ENCODE data around the gene LIPC. TPM values are rescaled to one million over a fixed set of nuclear protein-coding genes. Genes with fewer than 3 reads are reported as not detected.
A peak's percentile ranks its signal among the peaks of the same experiment; 100 is the strongest.

LIPC gene
- total RNA-seq, 3 donors from 2014 or later (not counting 1 experiment from before 2014, with no cell fraction given) = 5.3 to 7.1 (median 5.3) TPM

DNA sequence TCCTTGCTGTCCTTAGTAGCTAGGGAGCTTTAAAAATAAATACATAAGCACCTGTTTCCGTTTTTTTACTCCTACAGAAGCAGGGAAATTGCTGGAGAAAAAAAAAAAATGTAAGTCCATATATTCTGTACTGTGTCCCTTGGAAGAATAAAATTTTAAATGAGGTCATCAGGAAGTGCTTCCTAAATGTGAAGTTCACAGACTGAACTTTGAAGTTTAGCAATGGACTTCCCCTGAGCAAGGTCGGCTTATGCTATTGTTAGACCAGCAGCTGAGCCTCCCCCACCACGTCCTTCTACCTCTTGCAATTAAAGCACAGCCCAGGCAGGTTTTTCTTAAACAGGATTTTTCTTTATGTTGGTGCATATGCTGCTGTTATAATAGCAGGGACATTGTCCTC, 26.3 kb downstream of the LIPC start:
- Mint-ChIP-seq H3K4me3 (no peak overlapping the region), H3K36me3 (no peaks in the 10 kb centered on the region), H3K4me1 (peaks cover 58 to 72% of the 10 kb centered on the region in 2 donors), H3K27ac (peak overlapping the region; percentile 31 to 51), H3K9me3 (peaks cover 0 to 2% of the 10 kb centered on the region in 2 donors), H3K27me3 (ENCODE audit: low read depth in 2 of 2) (no peaks in the 10 kb centered on the region)
- peaks cover 43% of the 10 kb centered on the region for H3K4me1 ChIP-seq (ENCODE audit: control insufficient read depth, insufficient read depth, low read length)
- ATAC-seq (peak in 2 of 3 donors; percentile 33 to 50), DNase-seq (no peak)
- peaks cover 3% of the 10 kb centered on the region for H3K9me3 ChIP-seq (ENCODE audit: control insufficient read depth, insufficient read depth, low read length)
- H3K4me3 ChIP-seq (ENCODE audit: low read length) = no peak overlapping the region
- intact Hi-C loops (cut with micrococcal nuclease) = no loop called here
- TF ChIP-seq, protein P1, sequence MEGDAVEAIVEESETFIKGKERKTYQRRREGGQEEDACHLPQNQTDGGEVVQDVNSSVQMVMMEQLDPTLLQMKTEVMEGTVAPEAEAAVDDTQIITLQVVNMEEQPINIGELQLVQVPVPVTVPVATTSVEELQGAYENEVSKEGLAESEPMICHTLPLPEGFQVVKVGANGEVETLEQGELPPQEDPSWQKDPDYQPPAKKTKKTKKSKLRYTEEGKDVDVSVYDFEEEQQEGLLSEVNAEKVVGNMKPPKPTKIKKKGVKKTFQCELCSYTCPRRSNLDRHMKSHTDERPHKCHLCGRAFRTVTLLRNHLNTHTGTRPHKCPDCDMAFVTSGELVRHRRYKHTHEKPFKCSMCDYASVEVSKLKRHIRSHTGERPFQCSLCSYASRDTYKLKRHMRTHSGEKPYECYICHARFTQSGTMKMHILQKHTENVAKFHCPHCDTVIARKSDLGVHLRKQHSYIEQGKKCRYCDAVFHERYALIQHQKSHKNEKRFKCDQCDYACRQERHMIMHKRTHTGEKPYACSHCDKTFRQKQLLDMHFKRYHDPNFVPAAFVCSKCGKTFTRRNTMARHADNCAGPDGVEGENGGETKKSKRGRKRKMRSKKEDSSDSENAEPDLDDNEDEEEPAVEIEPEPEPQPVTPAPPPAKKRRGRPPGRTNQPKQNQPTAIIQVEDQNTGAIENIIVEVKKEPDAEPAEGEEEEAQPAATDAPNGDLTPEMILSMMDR (IDR thresholded peaks at IDR 0.05) = no peak
- no peaks in the 10 kb centered on the region for H3K36me3 ChIP-seq (ENCODE audit: control insufficient read depth, insufficient read depth, low read length)
- WGBS (ENCODE audit: insufficient coverage) = 0% methylated on average over 1 of the region's 3 CpGs
- H3K27ac ChIP-seq (ENCODE audit: low read length) = no peak overlapping the region
- no peaks in the 10 kb centered on the region for H3K27me3 ChIP-seq (ENCODE audit: control insufficient read depth, insufficient read depth, low read length)

DNA sequence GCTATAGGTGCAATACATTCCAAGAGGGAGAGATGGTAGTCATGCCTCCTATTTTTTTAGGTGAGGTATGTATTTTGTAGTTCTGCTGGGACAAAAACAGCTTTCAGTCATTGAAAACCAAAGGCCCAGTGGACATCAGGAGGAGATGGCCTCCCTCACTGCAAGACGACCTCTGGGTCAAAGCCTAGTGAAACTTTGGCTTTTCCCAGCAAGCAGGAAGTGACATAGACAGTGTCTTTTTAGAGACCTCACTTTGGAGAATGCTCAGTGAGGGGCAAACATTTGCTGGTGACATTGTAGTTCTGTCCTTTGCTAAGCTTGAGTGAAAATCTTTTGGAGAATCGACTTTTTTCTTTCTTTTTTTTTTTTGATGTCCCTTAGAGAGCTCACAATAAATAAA, 27.3 kb downstream of the LIPC start:
- peaks cover 0 to 2% of the 10 kb centered on the region in 2 donors for H3K9me3 Mint-ChIP-seq
- no peaks in the 10 kb centered on the region for H3K27me3 Mint-ChIP-seq (ENCODE audit: low read depth in 2 of 2)
- Histone ChIP-seq H3K27ac (ENCODE audit: low read length) (no peak overlapping the region), H3K27me3 (ENCODE audit: control insufficient read depth, insufficient read depth, low read length) (no peaks in the 10 kb centered on the region), H3K36me3 (ENCODE audit: control insufficient read depth, insufficient read depth, low read length) (no peaks in the 10 kb centered on the region), H3K4me3 (ENCODE audit: low read length) (no peak overlapping the region), H3K4me1 (ENCODE audit: control insufficient read depth, insufficient read depth, low read length) (peaks cover 43% of the 10 kb centered on the region), H3K9me3 (ENCODE audit: control insufficient read depth, insufficient read depth, low read length) (peaks cover 3% of the 10 kb centered on the region)
- 26% methylated on average over 2 of the region's 2 CpGs for WGBS (ENCODE audit: insufficient coverage)
- H3K4me1 Mint-ChIP-seq = peaks cover 59 to 73% of the 10 kb centered on the region in 2 donors
- DNase-seq (no peak), ATAC-seq (no peak)
- H3K27ac Mint-ChIP-seq = peak overlapping the region; percentile 18 to 31
- TF ChIP-seq, protein P1 (IDR thresholded peaks at IDR 0.05) = no peak
- intact Hi-C loops (cut with micrococcal nuclease) = no loop called here
- H3K36me3 Mint-ChIP-seq = no peaks in the 10 kb centered on the region
- H3K4me3 Mint-ChIP-seq = no peak overlapping the region

DNA sequence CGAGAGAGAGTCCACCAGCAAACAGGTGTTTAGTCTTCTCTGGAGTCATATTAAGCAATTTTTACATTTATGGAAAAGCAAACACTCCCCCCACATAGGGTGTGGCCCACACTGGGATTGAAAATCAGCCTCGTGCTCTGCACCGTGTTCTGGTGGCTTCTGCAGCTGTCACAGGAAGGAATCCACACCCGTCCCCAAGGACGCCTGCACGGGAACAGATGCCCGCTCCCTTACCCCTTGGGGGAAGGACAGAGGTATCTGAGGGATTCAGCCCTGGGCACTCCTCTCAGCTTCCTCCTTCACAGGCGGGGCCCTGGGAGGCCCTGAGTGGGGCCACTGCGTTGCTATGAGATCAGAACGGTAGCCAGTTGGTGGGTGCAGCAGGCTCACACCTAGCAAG, 27.8 kb downstream of the LIPC start:
- ATAC-seq (no peak), DNase-seq (no peak)
- 31% methylated on average over 8 of the region's 10 CpGs for WGBS (ENCODE audit: insufficient coverage)
- no peaks in the 10 kb centered on the region for H3K36me3 ChIP-seq (ENCODE audit: control insufficient read depth, insufficient read depth, low read length)
- Mint-ChIP-seq H3K27ac (peak overlapping the region; percentile 18 to 31), H3K27me3 (ENCODE audit: low read depth in 2 of 2) (no peaks in the 10 kb centered on the region), H3K4me1 (peaks cover 64 to 75% of the 10 kb centered on the region in 2 donors), H3K36me3 (no peaks in the 10 kb centered on the region), H3K9me3 (peaks cover 0 to 2% of the 10 kb centered on the region in 2 donors), H3K4me3 (no peak overlapping the region)
- peaks cover 40% of the 10 kb centered on the region for H3K4me1 ChIP-seq (ENCODE audit: control insufficient read depth, insufficient read depth, low read length)
- no peaks in the 10 kb centered on the region for H3K27me3 ChIP-seq (ENCODE audit: control insufficient read depth, insufficient read depth, low read length)
- TF ChIP-seq, protein P1 (IDR thresholded peaks at IDR 0.05) = no peak
- no peak overlapping the region for H3K4me3 ChIP-seq (ENCODE audit: low read length)
- H3K27ac ChIP-seq (ENCODE audit: low read length) = no peak overlapping the region
- intact Hi-C loops (cut with micrococcal nuclease) = no loop called here
- peaks cover 3% of the 10 kb centered on the region for H3K9me3 ChIP-seq (ENCODE audit: control insufficient read depth, insufficient read depth, low read length)
